HG03520 (cell line): Measurements from ENCODE around the gene MAP7.
A peak's percentile ranks its signal among the peaks of the same experiment; 100 is the strongest.
"Not testable (repeated sequence)": the region's sequence is repeated elsewhere in the genome, so short reads cannot be mapped to it uniquely, and the experiment has no call there.

Source experiments
- ATAC-seq: cut with Tn5 transposase; IDR thresholded peaks from one replicate; pipeline ENCODE4 v1.9.1; 2021; ENCODE audit warnings: mild to moderate bottlenecking, moderate library complexity; ENCODE audit not compliant: unreplicated experiment

Gene MAP7

DNA sequence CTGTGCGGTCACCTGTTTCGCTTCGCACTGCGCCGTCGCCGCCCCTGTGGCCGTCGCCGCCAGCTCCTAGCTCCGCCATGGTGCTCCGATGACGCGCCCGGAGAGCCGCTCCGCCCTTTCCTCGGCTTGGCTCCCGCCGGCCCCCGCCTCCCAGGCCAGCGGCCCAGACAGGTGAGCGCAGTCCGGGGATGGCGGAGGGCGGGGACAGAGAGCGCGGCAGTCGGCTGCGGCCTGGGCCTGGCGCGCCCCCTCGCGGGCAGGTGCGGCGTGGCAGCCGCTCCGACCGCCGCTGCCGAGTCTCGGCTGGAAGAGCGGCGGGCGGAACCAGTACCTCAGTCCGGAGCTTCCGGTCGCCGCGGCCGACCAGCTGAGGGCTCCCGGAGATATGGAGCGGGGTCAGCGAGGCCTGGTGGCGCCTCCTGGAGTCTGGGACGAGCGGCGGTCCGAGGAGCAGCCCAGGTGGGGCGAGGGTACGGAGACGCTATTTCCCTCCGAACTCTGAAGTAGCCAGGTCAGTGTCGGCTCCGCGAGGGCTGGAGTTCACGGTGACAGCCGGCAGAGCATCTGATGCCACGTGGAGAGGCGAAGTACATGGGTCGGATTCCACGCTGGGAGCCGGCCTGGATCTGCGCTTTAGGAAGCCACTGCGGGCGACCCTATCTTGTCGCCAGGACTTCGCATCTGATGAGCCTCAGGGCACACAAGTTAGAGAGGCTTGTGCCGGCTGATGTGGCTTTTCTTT lies at the start of gene MAP7:
TSS of gene MAP7 (minus strand) at position 93 of the 742 bp plus-strand sequence. CDS start at position 79, 14 bp downstream.
- peak; percentile 75 for ATAC-seq

DNA sequence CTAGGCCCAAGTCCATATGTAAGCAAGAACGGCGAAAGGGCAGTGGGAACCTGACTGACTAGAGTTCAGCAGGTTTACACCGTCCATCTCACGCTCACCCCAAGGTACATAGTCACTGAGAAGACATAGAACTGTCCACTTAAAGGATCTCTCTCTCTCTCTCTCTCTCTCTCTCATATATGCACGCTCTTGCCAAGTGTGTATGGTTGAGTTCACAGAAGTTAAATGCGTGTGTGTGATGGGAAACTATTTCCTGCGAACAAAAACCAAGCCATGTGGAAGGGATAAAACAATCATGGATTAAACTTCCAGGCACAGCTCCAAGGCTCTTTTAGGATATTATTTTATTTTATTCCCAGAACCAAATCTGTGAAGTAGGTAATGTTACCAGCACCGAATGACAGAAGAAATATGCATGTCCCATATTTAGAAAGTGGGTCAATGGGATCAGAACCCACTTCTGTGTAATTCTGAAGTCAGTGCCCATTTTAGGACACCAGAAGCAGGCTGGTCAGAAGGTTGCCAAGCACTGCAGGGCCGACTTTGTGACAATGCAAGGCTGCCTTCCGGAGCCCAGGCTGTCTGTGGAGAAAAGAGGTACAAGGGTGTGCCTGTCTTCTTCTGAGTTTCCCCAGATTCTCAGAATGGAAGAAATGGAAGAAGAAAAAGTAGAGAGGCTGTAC lies 49.2 kb upstream of the MAP7 start:
- no peak for ATAC-seq

DNA sequence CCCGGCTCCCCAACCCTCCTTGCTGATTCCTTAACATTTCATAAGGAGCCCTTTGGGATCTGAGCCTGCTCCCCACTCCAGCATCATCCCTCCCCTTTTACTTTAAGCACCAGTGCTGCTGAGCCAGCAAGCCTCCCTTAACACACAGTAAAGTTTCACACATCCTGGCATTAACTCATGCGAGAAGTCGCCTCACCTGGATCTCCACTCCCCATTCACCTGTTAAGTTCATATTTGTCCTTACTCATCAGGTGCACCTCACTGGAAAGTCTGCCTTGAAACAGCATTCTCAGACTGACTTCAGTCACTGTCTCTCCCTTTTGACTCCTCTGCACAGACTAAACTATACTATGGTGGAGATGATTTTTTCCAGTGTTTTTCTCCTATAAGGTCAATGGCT lies 47.8 kb upstream of the MAP7 start:
- no peak for ATAC-seq

DNA sequence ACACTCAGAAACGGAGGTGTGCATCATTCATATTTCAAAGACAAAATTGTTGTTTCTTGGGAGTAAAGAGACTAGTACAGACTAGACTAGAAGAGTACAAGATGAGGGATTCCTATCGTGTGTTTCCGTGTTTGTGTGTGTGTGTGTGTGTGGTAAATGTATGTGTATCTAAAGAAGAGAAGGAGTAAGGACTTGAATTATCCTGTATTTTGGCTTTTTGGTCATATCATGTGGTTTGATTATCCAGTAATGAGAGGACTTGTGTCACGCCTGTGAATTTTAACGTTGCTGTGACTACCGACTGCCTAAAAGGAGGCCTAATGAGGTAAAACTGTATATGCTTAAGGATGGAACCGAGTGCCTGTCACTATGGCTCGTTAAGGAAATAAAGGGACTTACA lies 44.4 kb upstream of the MAP7 start:
- ATAC-seq = no peak

DNA sequence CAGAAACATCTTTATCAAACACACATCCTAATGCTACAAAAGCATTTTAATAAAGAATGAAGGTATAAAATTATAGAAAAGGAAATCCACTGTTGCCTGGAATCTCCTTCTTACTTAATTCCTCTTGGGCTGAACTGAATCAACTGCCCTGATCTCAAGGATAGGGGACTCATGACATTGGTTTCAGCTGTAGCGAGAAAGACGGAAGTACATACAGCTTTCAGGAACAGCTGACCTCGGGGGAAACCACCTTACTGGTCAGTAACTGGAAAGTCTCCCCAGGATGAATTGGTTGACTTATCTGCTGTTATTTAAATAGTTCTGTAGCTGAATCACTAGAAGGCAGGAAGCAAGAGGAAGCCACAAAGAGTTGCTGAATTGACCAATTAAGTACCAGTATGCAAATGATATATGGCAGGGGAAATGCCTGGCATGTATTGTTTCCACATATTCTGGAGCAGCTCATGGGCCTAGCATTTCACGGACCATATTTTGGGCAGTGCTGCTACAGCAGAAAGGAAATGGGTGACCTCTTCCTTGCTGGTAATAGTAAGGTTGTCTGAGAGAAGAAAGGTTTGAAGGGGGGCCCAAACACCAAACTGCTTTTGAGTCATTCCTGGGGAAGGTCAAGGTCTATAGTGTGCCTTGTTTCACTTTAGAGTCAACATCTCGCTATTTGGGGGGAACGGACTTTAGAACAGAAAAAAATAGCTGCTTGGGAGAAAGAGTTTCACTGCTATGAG lies 43.7 kb upstream of the MAP7 start:
- ATAC-seq = peak; percentile 97

DNA sequence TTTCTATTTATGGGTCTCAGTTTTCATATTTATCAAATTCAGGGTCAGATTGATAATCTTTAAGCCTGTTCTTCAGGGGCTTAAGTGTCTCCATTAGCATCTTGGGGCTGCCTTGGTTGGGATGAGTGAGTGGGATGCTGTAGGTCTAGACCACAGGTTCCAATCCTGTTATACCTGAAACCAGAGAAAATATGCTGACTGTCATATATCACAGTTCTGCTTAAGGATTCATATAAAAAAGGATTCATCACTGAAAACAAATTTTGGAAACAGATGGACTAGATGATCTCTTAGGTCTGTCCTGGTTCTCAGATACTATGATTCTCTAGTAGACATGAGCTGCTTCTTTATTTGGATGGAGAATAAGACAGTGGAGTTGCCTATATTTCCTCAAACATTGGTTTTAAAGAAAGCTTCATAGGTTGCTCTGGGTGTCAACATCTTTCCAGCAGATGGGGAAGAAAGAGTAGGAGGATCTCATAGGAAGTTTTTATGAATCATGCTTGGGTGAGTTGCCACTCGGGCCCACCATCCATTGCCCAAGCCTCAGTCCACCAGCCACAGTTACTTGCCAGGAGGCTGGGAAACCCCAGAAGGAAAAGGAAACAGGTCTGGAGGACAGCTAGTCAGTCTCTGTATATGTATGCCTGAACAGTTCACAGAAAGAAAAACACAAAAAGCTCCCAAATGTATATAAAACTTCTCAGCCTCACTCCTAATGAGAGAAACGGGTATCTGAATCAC lies 42.9 kb upstream of the MAP7 start:
- no peak for ATAC-seq

DNA sequence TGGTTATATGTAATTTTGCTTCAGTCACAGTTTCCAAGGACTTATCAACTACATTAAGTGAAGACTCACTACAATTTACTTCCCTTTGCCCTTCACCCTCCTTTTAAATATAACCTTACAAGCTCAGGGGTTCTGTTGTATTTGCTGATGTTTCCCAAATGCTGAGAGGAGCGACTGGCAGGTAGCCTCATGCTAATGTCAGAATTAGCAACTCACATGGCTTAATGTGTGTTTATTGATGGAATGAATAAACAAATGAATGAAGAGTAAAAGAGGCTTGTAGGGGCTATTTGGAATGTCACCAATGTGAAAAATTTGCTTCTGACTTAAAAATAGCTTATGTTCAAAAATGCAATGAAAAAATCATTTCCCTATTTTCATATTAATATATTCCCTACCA lies 41.4 kb upstream of the MAP7 start:
- ATAC-seq = no peak

DNA sequence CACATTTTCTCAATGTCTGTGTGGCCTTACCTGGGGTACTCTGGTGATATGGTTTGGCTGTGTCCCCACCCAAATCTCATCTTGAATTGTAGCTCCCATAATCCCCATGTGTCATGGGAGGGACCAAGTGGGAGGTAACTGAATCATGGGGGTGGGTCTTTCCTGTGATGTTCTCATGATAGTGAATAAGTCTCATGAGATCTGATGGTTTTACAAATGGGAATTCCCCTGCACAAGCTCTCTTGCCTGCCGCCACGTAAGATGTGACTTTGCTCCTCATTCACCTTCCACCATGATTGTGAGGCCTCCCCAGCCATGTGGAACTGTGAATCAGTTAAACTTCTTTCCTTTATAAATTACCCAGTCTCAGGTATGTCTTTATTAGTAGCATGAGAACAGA lies 40.6 kb upstream of the MAP7 start:
- ATAC-seq = not testable (repeated sequence)

DNA sequence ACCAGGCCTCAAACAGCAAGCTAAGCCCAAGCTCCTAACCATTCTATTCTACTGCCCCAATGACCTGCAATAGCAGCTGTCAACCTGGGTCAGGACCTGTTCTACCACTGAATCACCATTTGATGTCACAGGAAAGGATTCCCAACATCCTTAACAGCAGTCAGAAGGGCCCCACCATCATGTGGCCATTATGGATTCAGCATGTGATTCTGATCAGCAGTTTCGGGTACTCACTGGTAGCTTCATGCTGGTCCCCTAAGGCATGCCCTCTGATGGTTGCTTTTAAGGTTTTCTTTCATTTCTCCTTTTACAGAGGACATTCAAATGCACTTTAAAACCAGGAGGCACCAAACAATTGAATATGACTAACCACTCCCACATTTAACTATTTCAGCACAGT lies 37.3 kb upstream of the MAP7 start:
- no peak for ATAC-seq

DNA sequence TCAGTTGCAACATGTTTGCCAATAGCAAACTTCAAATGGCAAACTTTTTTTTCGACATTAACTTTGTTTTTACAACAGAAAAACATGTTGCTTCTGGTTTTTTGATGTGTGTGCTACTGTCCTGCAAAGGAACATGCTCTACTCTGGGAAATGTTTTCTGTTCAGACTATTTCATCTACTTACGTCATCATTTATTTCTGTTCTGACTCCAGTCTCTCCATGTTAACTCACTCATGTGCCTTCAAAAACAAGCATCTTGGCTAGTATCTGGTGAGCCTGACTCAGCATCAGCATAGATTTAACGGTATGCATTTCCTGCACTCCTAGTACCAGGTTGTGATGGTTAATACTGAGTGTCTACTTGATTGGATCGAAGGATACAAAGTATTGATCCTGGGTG lies 36.1 kb upstream of the MAP7 start:
- ATAC-seq = no peak

DNA sequence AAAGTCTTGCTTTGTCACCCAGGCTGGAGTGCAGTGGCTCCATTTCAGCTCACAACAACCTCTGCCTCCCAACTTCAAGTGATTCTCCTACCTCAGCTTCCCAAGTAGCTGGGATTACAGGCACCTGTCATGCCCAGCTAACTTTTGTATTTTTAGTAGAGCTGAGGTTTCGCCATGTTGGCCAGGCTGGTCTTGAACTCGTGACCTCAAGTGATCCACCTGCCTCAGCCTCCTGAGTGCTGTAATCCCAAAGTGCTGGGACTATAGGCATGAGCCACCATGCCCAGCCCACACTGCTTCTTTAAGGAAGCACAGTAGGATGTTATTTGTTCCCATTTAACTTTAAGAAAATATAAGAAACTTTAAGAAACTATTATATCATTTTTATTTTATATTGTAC lies 35.3 kb upstream of the MAP7 start:
- not testable (repeated sequence) for ATAC-seq

DNA sequence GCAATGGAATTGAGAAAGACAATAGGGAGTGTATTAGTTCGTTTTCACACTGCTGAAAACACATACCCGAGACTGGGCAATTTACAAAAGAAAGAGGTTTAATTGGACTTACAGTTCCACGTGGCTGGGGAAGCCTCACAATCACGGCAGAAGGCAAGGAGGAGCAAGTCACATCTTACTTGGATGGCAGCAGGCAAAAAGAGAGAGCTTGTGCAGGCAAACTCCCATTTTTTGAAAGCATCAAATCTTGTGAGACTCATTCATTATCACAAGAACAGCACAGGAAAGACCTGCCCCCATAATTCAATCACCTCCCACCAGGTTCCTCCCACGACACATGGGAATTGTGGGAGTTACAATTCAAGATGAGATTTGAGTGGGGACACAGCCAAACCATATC lies 34.1 kb upstream of the MAP7 start:
- ATAC-seq = not testable (repeated sequence)

DNA sequence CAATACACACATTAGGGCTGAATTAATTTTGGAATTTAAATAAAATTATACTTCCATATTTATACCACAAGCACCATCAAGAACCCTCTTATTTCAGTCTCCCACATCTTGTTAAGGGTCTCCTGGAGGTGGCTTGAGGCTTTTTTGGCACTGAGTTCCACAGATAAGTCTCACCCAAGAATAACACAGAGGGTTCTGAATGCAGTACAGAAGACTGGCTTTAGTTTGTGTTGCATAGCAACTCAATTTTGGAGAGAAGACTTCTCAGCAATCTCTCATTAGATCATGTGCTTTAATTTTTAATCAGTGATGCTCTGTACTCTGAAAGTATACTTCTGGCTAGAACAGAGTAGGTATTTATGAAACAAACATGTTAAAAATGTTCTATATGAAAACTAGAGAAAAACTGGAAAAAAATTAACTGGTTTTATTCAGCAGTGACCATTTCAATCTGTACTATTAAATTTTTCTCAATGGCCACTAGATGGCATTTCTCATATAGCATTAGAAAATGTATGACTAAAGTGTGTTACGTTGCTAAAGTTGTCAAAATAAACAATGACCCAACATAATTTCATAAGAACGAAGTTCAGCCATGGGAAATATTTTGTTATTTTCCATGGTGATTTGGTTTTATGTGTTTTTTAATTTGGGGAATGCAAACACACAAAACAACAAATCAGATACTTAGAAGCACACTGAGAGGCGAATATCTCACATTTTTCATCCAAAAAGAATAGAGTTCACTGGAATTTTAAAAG lies 32.7 kb upstream of the MAP7 start:
- no peak for ATAC-seq

DNA sequence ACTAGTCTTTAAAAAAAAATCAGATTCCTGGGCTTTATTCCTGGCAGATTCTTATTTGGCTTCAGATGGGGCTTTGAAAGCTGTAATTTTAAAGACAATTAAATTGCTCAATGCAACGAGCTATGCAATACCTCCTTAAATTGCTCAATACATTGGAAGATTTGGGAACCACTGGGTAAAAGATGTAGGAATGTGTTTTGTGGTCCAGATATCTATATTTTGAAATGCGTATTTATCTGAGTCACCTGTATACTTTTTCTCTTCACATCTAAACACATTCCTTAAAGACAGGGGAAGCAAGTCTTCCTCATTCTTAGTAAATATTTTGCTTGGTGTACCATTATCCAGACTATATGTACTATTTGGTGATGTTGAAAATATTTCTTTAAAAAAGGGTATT lies 29.6 kb upstream of the MAP7 start:
- ATAC-seq = no peak

DNA sequence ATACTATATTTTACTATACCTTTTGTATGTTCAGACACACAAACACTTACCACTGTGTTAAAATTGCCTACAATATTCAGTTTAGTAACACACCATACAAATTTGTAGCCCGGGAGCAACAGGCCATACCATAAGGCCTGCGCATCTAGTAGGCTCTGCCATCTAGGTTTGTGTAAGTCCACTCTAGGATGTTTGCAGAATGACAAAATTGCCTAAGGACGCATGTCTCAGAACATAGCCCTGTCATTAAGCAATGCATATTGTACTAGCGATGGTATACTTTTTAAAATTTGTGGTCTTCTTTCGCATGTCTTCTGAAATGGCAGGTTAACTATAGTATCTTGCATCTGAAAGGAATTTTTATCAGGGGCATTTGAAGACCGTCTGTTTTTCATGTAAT lies 26.6 kb upstream of the MAP7 start:
- ATAC-seq = no peak

DNA sequence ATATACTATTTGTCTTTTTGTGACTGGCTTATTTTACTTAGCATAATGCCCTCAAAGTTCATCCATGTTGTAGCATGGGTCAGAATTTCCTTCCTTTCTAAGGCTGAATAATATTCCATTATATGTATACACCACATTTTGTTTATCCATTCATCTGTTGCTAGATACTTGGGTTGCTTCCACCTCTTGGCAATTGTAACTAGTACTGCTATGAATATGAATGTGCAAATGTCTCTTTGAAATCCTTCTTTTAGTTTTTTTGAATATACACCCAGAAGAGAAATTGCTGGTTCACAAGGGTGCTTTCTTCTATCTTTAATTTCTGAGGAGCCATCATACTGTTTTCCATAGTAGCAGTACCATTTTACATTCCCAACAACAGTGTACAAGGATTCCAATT lies 21.3 kb upstream of the MAP7 start:
- no peak for ATAC-seq

DNA sequence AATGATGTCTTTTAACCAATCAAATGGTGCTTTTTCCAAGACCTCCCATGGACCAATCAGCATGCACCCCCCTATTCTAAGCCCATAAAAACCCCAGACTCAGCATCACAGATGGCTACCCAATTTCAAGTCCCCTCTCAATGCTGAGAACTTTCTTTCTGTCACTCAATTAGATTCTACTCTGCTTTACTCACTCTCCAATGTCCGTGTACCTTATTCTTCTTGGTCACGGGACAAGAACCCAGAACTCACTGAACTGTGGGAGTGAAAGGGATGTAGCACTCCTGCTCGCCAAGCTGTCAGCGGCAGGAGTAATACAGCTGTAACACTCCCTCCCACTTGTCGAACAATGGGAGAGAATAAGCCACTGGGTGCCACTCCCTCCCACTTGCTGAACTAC lies 20.8 kb upstream of the MAP7 start:
- ATAC-seq = no peak

DNA sequence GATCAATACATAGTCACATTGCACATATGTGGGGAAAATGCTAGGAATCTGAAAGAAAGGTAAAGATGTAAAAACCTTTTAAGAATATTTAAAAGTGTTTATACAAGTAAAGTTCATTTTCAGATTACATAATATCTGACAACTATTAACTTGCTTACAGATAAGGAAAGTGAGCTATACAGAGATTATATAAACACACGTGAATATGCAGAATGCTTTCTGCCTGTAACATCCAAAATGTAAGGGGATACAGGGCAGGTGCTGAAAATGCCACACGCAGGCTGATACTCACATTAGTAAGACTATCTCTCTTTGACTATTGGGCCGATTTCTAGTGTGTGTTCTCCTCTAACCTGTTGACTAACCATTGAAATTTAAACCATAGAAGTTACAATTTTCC lies 17.9 kb upstream of the MAP7 start:
- no peak for ATAC-seq

DNA sequence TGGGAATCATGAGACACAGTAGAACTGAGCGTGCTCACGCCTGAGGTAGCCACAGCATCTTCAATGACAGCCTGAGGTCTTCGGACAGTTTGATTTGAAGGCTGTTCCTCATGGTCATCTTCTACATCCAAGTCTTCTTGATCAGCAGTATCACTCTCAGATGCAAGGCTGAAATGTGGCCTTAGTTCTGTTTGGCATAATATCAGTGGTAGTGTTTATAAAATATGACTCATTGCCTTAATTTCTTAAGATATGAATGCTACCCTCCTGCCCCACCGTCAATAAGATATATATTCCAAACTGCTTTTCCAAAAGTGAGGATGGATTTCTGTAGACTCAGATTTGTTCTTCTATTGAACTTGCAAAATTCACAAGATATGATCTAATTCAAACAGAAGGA lies 17.5 kb upstream of the MAP7 start:
- ATAC-seq = no peak

DNA sequence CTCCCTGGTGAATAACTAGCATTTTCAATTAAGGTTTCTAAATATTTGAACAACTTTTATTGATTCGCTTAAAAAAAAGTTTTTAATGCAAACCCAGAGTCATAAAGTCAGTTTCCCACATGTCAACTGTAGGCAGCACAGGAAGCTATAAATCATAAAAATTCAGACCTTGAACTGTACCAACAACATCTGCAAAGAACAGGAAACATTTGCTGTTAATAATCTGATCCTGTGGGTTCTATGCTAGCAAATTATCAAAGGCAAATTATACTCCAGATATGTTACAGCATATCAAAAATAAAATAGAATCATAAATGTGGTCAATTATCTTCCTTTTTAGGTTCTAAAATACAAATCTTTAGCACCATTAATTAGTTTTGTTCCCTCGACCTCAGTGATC lies 16.6 kb upstream of the MAP7 start:
- no peak for ATAC-seq
